RWPE2 (cell line): ENCODE measurements around the gene NOC2L.
A peak's percentile ranks its signal among the peaks of the same experiment; 100 is the strongest.

Experiments
- ATAC-seq: fragments of 200-7000 bp; cut with Tn5 transposase; 3 replicates; pipeline ENCODE4 v1.9.1; 2021; ENCODE audit warnings: low read depth
- DNase-seq: peaks from one replicate; pipeline ENCODE4 v3.0.0-alpha.2; 2020; ENCODE audit warnings: low spot score
- H3K27ac ChIP-seq: fragments of 450-650 bp; 2 replicates; pipeline ENCODE4 v1.5.1; 2017; ENCODE audit warnings: mild to moderate bottlenecking; ENCODE audit not compliant: poor library complexity, severe bottlenecking
- H3K27me3 ChIP-seq: fragments of 250-450 bp; sonication (Bioruptor Pico); 2 replicates; pipeline ENCODE4 v1.5.1; 2021; ENCODE audit warnings: mild to moderate bottlenecking, moderate library complexity; ENCODE audit not compliant: insufficient read depth, poor library complexity, severe bottlenecking
- H3K36me3 ChIP-seq: fragments of 250-450 bp; sonication (Bioruptor Pico); 2 replicates; pipeline ENCODE4 v1.5.1; 2020; ENCODE audit warnings: low read depth, mild to moderate bottlenecking, moderate library complexity
- H3K4me1 ChIP-seq: fragments of 250-450 bp; sonication (Bioruptor Pico); 2 replicates; pipeline ENCODE4 v1.5.1; 2021; ENCODE audit warnings: mild to moderate bottlenecking, moderate library complexity; ENCODE audit not compliant: insufficient read depth, poor library complexity, severe bottlenecking
- H3K4me3 ChIP-seq: fragments of 250-450 bp; sonication (Bioruptor Pico); 2 replicates; pipeline ENCODE4 v1.5.1; 2021; ENCODE audit warnings: mild to moderate bottlenecking, moderate library complexity; ENCODE audit not compliant: severe bottlenecking
- H3K9me3 ChIP-seq: fragments of 250-450 bp; sonication (Bioruptor Pico); 2 replicates; pipeline ENCODE4 v1.5.1; 2021; ENCODE audit warnings: mild to moderate bottlenecking, moderate library complexity; ENCODE audit not compliant: severe bottlenecking
- CTCF ChIP-seq: fragments of 450-650 bp; IDR thresholded peaks from one replicate; pipeline ENCODE4 v1.5.1; 2017; ENCODE audit warnings: mild to moderate bottlenecking, moderate library complexity; ENCODE audit not compliant: poor library complexity, severe bottlenecking

The NOC2L gene

GRCh38 chr1:910881-911721, 48.0 kb downstream of the NOC2L start:
- ATAC-seq (peak; percentile 84), DNase-seq (peak; percentile 71)
- Histone ChIP-seq H3K4me1 (peaks cover 4% of the 10 kb centered on the region), H3K27ac (no peak overlapping the region), H3K9me3 (no peaks in the 10 kb centered on the region), H3K36me3 (no peaks in the 10 kb centered on the region), H3K4me3 (no peak overlapping the region), H3K27me3 (peaks cover 24% of the 10 kb centered on the region)
- TF ChIP-seq CTCF = no peak

GRCh38 chr1:910311-910880, 48.7 kb downstream of the NOC2L start:
- Histone ChIP-seq H3K27me3 (peaks cover 17% of the 10 kb centered on the region), H3K4me1 (peaks cover 4% of the 10 kb centered on the region), H3K36me3 (no peaks in the 10 kb centered on the region), H3K4me3 (no peak overlapping the region), H3K27ac (no peak overlapping the region), H3K9me3 (no peaks in the 10 kb centered on the region)
- TF ChIP-seq CTCF = no peak
- DNase-seq (peak; percentile 67), ATAC-seq (no peak)

GRCh38 chr1:909861-910310, 49.2 kb downstream of the NOC2L start:
- H3K27me3 ChIP-seq = peaks cover 12% of the 10 kb centered on the region

DNA sequence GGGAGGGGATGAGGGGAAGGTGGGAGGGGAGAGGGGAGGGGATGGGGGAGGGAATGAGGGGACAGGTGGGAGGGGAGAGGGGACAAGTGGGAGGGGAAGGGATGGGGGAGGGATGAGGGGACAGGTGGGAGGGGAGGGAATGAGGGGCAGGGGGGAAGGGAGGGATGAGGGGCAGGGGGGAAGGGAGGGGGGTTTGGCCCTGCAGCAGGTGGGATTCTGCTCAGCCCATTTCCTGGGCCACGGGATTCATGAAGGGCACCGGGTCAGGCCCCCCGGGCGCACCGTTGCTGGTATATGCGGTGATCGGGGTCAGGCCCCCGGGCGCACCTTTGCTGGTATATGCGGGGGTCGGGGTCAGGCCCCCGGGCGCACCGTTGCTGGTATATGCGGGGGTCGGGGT, 50.4 kb downstream of the NOC2L start:
- no peak for DNase-seq
- Histone ChIP-seq H3K9me3 (no peaks in the 10 kb centered on the region), H3K4me3 (no peak overlapping the region), H3K4me1 (peaks cover 4% of the 10 kb centered on the region), H3K27me3 (peaks cover 2% of the 10 kb centered on the region), H3K27ac (no peak overlapping the region), H3K36me3 (no peaks in the 10 kb centered on the region)
- TF ChIP-seq CTCF = no peak
- no peak for ATAC-seq

More at GRCh38 chr1:909861-910310, 49.2 kb downstream of the NOC2L start:
- Histone ChIP-seq H3K9me3 (no peaks in the 10 kb centered on the region), H3K4me1 (peaks cover 4% of the 10 kb centered on the region), H3K36me3 (no peaks in the 10 kb centered on the region), H3K4me3 (no peak overlapping the region), H3K27ac (no peak overlapping the region)
- DNase-seq (peak; percentile 42), ATAC-seq (no peak)
- no peak for TF ChIP-seq CTCF
